IMR-90 (cell line): Measurements from ENCODE around the gene MEIKIN.

Source experiments
- CEBPB ChIP-seq: IDR thresholded peaks from 2 replicates; pipeline ENCODE4 v1.6.1; 2012; ENCODE audit warnings: low read depth, low read length, improper control_type of control experiment
- CHD1 ChIP-seq: IDR thresholded peaks from 2 replicates; pipeline ENCODE4 v1.6.1; 2012; ENCODE audit warnings: low read depth, low read length, improper control_type of control experiment
- FOS ChIP-seq: fragments of 150-350 bp; IDR thresholded peaks from 2 replicates; pipeline ENCODE4 v1.6.1; 2016; ENCODE audit warnings: low read depth, low read length
- MAFK ChIP-seq: IDR thresholded peaks from 2 replicates; pipeline ENCODE4 v1.6.1; 2012; ENCODE audit warnings: low read depth, low read length, improper control_type of control experiment
- MAZ ChIP-seq: IDR thresholded peaks from 2 replicates; pipeline ENCODE4 v1.6.1; 2012; ENCODE audit warnings: low read depth, mild to moderate bottlenecking, low read length, improper control_type of control experiment, moderate library complexity, borderline replicate concordance
- POLR2A ChIP-seq: IDR thresholded peaks from 2 replicates; pipeline ENCODE4 v1.6.1; 2012; ENCODE audit warnings: mild to moderate bottlenecking, low read depth, low read length
- RAD21 ChIP-seq: IDR thresholded peaks from 2 replicates; pipeline ENCODE4 v1.6.1; 2012; ENCODE audit warnings: low read length, improper control_type of control experiment
- RCOR1 ChIP-seq: IDR thresholded peaks from 2 replicates; pipeline ENCODE4 v1.6.1; 2012; ENCODE audit warnings: mild to moderate bottlenecking, low read length, improper control_type of control experiment; ENCODE audit not compliant: insufficient replicate concordance
- RFX5 ChIP-seq: IDR thresholded peaks from 2 replicates; pipeline ENCODE4 v1.8.0; 2012; ENCODE audit warnings: low read depth, mild to moderate bottlenecking, low read length, moderate library complexity
- SMC3 ChIP-seq: fragments of 150-350 bp; IDR thresholded peaks from 2 replicates; pipeline ENCODE4 v1.6.1; 2016; ENCODE audit warnings: low read depth, mild to moderate bottlenecking, antibody characterized with exemption, low read length, moderate library complexity
- TF ChIP-seq, protein P1 (sequence below): conservative IDR thresholded peaks from 2 replicates; pipeline ENCODE4 v1.5.1; 2012; ENCODE audit warnings: mild to moderate bottlenecking, low read depth, low read length, improper control_type of control experiment
- TF ChIP-seq, protein P2 (sequence below): fragments of 150-350 bp; IDR thresholded peaks from 2 replicates; pipeline ENCODE4 v1.6.1; 2016; ENCODE audit warnings: low read depth, mild to moderate bottlenecking, low read length, moderate library complexity, borderline replicate concordance
- TF ChIP-seq, protein P3 (sequence below): fragments of 150-350 bp; IDR thresholded peaks from 2 replicates; pipeline ENCODE4 v1.6.1; 2017; ENCODE audit warnings: mild to moderate bottlenecking, antibody characterized with exemption, low read length, low read depth

DNA sequence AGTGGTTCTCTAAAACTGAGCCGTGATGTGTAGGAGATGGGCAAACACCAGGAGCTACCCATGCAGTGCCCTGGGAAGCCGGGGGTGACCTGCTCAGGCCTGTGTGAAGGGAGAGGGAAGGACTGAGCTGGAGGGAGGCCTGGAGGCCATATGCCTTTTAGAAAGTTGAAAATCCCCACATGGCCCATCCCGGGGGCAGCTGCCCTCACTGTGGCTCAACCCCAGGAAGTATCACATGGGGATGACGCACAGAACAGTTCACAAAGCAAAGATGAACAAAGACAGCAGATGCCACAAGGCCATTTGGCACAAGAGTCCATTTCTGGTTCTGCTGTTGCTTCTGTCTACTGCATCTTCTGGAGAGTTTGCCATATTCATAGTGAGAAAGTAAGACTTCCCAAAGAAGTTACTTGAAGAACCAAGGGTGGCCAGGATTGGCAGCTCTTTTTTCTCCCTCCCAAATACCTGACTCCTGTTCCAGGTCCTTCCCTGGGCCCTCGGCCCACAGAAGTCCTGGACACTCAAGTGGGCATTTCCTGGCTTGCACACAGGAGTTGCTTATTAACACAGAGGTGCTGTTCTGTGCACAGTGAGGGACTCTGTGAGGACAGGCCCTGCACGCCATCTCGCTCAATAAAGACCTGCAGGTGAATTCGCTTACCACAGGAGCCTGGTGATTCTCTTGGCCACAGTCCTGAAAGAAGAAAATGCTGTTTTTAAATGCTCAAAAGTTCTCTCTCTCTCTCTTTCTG lies 40.9 kb upstream of the MEIKIN start:
- TF ChIP-seq SMC3 (no peak), POLR2A (no peak), RAD21 (no peak), MAFK (no peak), RCOR1 (no peak), RFX5 (no peak), CHD1 (no peak), FOS (no peak), MAZ (no peak), CEBPB (no peak)
- TF ChIP-seq, protein P1, sequence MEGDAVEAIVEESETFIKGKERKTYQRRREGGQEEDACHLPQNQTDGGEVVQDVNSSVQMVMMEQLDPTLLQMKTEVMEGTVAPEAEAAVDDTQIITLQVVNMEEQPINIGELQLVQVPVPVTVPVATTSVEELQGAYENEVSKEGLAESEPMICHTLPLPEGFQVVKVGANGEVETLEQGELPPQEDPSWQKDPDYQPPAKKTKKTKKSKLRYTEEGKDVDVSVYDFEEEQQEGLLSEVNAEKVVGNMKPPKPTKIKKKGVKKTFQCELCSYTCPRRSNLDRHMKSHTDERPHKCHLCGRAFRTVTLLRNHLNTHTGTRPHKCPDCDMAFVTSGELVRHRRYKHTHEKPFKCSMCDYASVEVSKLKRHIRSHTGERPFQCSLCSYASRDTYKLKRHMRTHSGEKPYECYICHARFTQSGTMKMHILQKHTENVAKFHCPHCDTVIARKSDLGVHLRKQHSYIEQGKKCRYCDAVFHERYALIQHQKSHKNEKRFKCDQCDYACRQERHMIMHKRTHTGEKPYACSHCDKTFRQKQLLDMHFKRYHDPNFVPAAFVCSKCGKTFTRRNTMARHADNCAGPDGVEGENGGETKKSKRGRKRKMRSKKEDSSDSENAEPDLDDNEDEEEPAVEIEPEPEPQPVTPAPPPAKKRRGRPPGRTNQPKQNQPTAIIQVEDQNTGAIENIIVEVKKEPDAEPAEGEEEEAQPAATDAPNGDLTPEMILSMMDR: no peak
- TF ChIP-seq, protein P2, sequence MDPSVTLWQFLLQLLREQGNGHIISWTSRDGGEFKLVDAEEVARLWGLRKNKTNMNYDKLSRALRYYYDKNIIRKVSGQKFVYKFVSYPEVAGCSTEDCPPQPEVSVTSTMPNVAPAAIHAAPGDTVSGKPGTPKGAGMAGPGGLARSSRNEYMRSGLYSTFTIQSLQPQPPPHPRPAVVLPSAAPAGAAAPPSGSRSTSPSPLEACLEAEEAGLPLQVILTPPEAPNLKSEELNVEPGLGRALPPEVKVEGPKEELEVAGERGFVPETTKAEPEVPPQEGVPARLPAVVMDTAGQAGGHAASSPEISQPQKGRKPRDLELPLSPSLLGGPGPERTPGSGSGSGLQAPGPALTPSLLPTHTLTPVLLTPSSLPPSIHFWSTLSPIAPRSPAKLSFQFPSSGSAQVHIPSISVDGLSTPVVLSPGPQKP: no peak
- TF ChIP-seq, protein P3, sequence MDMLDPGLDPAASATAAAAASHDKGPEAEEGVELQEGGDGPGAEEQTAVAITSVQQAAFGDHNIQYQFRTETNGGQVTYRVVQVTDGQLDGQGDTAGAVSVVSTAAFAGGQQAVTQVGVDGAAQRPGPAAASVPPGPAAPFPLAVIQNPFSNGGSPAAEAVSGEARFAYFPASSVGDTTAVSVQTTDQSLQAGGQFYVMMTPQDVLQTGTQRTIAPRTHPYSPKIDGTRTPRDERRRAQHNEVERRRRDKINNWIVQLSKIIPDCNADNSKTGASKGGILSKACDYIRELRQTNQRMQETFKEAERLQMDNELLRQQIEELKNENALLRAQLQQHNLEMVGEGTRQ: no peak
